Renal pelvis (tissue), 12 donors: Measurements from ENCODE around the gene ALDH1B1. TPM values are rescaled to one million over a fixed set of nuclear protein-coding genes. Genes with fewer than 3 reads are reported as not detected.

Experiments
- DNase-seq: peaks from one replicate; pipeline ENCODE4 v3.0.0-alpha.2; 2013
- long read RNA-seq, 16 experiments: transcript quantifications; one replicate each; lab custom pipeline, GENCODE V29; 2026
- polyA plus RNA-seq, 3 donors: library from polyadenylated mRNA; unstranded; fragments of 120-200 nt; gene quantifications; one replicate each; pipeline ENCODE4 v1.2.1, GENCODE V29; 2013; ENCODE audit not compliant: insufficient read length in 3 of 3

The ALDH1B1 gene
- polyA plus RNA-seq, result 10 to 100 TPM; 37.2 to 42.1 (median 40.3) TPM
- long read RNA-seq, donor 1, transcript ALDH1B1-201 (2 exons, 3,066 nt), result major isoform, 18 of 77 reads
- long read RNA-seq, donor 1, partial matches to known transcripts, result 57 of 77 reads
- long read RNA-seq, donor 1, other reads (novel, unspliced or antisense), result 0 of 77 reads
- long read RNA-seq, donor 2, transcript ALDH1B1-201 (2 exons, 3,066 nt), result major isoform, 21 of 89 reads
- long read RNA-seq, donor 2, partial matches to known transcripts, result 68 of 89 reads
- long read RNA-seq, donor 2, other reads (novel, unspliced or antisense), result 0 of 89 reads
- long read RNA-seq, donor 3, transcript ALDH1B1-201 (2 exons, 3,066 nt), result major isoform, 9 of 10 reads
- long read RNA-seq, donor 3, partial matches to known transcripts, result 0 of 10 reads
- long read RNA-seq, donor 3, other reads (novel, unspliced or antisense), result 0 of 10 reads
- long read RNA-seq, donor 4, transcript ALDH1B1-201 (2 exons, 3,066 nt), result major isoform, 17 of 17 reads
- long read RNA-seq, donor 4, partial matches to known transcripts, result 0 of 17 reads
- long read RNA-seq, donor 4, other reads (novel, unspliced or antisense), result 0 of 17 reads
- long read RNA-seq, donor 5, transcript ALDH1B1-201 (2 exons, 3,066 nt), result major isoform, 15 of 36 reads
- long read RNA-seq, donor 5, partial matches to known transcripts, result 21 of 36 reads
- long read RNA-seq, donor 5, other reads (novel, unspliced or antisense), result 0 of 36 reads
- long read RNA-seq, donor 6, transcript ALDH1B1-201 (2 exons, 3,066 nt), result major isoform, 13 of 13 reads
- long read RNA-seq, donor 6, partial matches to known transcripts, result 0 of 13 reads
- long read RNA-seq, donor 6, other reads (novel, unspliced or antisense), result 0 of 13 reads
- long read RNA-seq, donor 7, transcript ALDH1B1-201 (2 exons, 3,066 nt), result major isoform, 25 of 91 reads
- long read RNA-seq, donor 7, partial matches to known transcripts, result 66 of 91 reads
- long read RNA-seq, donor 7, other reads (novel, unspliced or antisense), result 0 of 91 reads
- long read RNA-seq, donor 8, partial matches to known transcripts, result 0 of 3 reads
- long read RNA-seq, donor 8, other reads (novel, unspliced or antisense), result 0 of 3 reads
- long read RNA-seq, donor 9, transcript ALDH1B1-201 (2 exons, 3,066 nt), result major isoform, 22 of 23 reads
- long read RNA-seq, donor 9, partial matches to known transcripts, result 0 of 23 reads
- long read RNA-seq, donor 9, other reads (novel, unspliced or antisense), result 0 of 23 reads
- long read RNA-seq, donor 10, transcript ALDH1B1-201 (2 exons, 3,066 nt), result major isoform, 14 of 85 reads
- long read RNA-seq, donor 10, partial matches to known transcripts, result 71 of 85 reads
- long read RNA-seq, donor 10, other reads (novel, unspliced or antisense), result 0 of 85 reads
- long read RNA-seq, donor 11, transcript ALDH1B1-201 (2 exons, 3,066 nt), result major isoform, 10 of 10 reads
- long read RNA-seq, donor 11, partial matches to known transcripts, result 0 of 10 reads
- long read RNA-seq, donor 11, other reads (novel, unspliced or antisense), result 0 of 10 reads
- long read RNA-seq, donor 12, transcript ALDH1B1-201 (2 exons, 3,066 nt), result major isoform, 19 of 79 reads
- long read RNA-seq, donor 12, partial matches to known transcripts, result 60 of 79 reads
- long read RNA-seq, donor 12, other reads (novel, unspliced or antisense), result 0 of 79 reads
- long read RNA-seq, donor 13, transcript ALDH1B1-201 (2 exons, 3,066 nt), result major isoform, 9 of 44 reads
- long read RNA-seq, donor 13, partial matches to known transcripts, result 35 of 44 reads
- long read RNA-seq, donor 13, other reads (novel, unspliced or antisense), result 0 of 44 reads
- long read RNA-seq, donor 14, result 0 reads
- long read RNA-seq, donor 15, transcript ALDH1B1-201 (2 exons, 3,066 nt), result major isoform, 24 of 113 reads
- long read RNA-seq, donor 15, partial matches to known transcripts, result 89 of 113 reads
- long read RNA-seq, donor 15, other reads (novel, unspliced or antisense), result 0 of 113 reads
- long read RNA-seq, donor 16, transcript ALDH1B1-201 (2 exons, 3,066 nt), result major isoform, 16 of 35 reads
- long read RNA-seq, donor 16, partial matches to known transcripts, result 19 of 35 reads
- long read RNA-seq, donor 16, other reads (novel, unspliced or antisense), result 0 of 35 reads

GRCh38 chr9:38392235-38393127 is at the start of gene ALDH1B1:
ALDH1B1 (plus strand) TSS chr9:38392702; CDS start chr9:38395749, 3,047 bp downstream.
- peak; percentile 85 for DNase-seq

GRCh38 chr9:38343037-38343436 is 49.5 kb upstream of the ALDH1B1 start:
- DNase-seq, result no peak

- DNase-seq, result no peak
Observed at GRCh38 chr9:38343552-38343951, 49.0 kb upstream of the ALDH1B1 start.

DNA sequence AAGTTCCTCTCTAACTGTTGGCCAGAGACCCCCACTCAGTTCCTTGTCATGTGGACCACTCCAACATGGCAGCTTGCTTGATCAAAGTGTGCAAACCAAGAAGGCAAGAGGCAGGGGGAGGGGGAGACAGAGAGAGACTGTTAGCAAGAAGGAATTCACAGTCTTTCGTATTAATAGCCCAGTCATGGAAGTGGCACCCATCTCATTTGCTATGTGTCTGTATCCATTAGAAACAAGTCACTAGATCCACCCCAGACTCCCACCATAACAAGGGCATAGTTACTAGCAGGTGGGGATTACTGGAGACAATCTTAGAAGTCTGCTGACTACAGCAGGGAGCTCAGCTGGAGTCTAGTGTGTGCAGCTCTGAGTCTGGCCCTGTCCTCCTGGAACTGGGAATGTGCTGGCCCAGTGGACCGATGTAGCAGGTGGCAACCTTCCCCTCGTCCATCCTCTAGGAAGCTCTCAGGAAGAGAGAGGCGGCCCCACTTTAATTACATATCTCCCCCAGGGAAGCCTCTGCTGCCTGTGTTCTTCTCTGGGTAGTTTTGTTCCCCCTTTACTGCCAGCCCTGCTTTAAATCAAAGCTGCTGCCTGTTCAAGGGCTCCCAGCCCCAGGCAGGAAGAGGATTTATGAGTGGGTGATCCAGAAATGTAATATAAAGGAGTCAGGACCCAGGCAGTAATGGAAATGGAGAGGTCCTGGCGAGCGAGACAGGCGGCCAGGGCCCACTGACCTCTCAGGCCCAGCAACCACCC is 47.8 kb upstream of the ALDH1B1 start:
- no peak for DNase-seq

DNA sequence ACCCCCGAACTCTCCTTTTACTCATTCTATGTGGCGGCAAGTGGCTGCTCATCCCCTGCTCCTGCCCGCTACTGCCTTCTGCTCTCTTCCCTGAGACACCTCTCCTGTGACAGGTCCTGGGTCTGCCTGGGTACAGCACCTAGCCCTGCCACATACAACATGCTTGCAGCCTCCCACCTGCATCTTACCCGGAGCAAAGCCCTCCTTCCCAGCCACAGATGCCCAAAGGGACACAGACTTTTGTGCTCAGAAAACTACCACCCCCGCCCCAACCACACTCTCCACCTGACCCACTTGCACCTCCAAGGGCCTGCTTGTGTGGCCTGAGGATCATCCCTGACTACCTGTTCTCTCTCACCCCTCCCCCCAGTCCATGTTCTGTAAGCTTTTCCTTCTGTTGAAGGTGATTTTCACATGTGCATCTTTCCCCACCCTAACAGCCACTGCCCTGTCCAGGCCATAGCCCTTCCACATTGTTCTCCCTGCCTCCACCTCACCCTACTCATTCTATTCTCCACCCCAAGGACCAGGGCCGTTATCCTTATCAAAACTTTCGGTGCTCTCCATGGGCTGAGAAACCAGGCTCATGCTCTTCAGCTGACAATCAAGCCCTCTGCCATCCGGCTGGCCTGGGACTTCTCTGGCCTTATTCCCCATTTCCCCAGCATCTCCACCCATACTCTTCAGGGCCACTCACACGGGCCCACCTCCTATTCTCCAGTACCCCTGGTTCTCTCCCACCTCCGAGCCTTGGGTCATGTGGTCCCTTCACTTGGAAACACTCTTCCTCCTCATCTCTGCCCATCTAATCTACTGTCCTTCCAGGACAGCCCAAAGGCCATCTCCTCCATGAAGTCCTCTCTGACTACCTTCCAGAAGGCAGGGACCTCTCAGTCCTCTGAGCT is 46.4 kb upstream of the ALDH1B1 start:
- DNase-seq, result no peak

- no peak for DNase-seq
Observed at GRCh38 chr9:38346811-38347210, 45.7 kb upstream of the ALDH1B1 start.

GRCh38 chr9:38347271-38347671 is 45.2 kb upstream of the ALDH1B1 start:
- DNase-seq, result no peak

DNA sequence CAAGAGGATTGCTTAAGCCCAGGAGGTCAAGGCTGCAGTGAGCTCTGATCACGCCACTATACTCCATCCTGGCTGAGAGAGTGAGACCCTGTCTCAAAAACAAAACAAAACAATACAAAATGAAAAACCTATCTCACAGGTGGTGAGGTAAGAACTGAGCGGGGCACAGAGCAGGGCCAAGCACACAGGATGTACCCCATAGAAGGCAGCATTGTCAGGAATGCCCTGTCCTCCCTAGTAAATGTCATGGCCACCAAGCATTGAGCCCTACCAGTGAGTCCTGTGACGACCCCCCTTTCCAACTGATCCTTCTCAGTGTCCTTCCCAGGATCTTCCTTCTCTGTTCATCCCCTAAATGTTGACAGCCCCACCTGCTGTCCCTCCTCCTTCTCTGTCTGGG is 44.6 kb upstream of the ALDH1B1 start:
- DNase-seq, result no peak

DNA sequence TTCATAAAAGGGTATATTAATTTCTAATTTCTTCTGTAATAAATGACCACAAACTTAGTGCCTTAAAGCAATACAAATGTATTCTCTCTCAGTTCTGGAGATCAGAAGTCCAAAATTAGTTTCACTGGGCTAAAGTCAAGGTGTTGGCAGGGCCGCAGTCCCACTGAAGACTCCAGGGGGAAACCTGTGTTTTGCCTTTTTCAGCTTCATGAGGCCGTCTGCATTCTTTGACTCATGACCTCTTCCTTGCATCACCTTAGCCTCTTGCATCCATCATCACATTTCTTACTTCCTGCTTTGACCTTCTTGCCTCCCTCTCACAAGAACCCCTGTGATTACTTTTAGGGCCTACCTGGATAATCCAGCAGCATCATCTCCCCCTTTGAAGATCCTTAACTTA is 42.0 kb upstream of the ALDH1B1 start:
- DNase-seq, result no peak

GRCh38 chr9:38352530-38353328 is 39.8 kb upstream of the ALDH1B1 start:
- no peak for DNase-seq

DNA sequence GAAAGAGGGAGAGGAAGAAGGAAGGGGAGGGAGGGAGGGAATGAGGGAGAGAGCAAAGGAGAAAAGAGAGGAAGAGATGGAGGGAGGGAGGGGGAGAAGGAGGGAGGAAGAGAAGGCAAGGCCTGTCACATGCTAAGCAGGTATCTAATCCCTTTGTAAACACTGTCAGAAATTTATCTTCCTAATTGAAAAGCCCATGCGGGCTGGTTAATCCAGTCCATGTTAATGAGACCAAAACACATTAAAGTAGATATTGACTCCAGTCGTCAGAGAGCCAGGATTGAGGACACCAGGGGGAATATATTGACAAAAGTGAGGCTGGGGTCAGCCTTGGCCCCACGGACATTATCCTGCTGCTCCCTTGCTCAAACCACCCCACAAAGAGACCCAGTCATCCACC is 37.4 kb upstream of the ALDH1B1 start:
- no peak for DNase-seq

DNA sequence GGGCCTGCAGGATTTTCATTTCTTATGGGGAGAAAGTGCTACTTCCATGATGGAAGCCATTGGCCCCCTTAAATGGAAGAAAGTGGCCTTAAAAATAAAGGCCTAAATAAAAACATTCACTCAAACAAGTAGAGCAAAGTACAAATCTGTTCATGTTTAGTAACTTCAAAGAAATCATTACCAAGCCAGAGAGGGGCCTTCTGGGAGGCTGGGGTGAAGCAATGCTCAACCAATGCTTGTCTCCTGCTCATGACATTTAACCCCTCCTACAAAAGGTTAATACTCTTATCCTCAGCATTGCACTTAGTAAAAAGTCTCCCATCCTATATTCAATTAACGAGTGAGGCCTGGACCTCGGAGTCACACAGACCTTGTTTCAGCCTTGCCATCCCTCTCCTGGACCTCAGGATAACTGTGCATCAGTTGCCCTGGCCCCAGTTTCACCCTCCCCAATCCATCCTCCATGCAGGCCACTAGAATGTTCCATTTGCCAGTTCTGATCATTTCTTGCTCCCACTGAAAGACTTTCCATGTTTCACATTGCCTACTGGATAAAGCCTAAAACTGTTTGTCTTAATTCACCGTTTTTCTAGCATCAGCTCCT is 36.9 kb upstream of the ALDH1B1 start:
- DNase-seq, result no peak

- DNase-seq, result no peak
Observed at GRCh38 chr9:38356851-38357250, 35.7 kb upstream of the ALDH1B1 start.

GRCh38 chr9:38357350-38358114 is 35.0 kb upstream of the ALDH1B1 start:
- no peak for DNase-seq
